D721Med (cell line): Measurements from ENCODE around the gene SYAP1.

Experiments used
- DNase-seq: peaks from one replicate; pipeline ENCODE4 v3.0.0; 2011; ENCODE audit warnings: low spot score; ENCODE audit not compliant: insufficient read length
- FAIRE-seq: peaks from 2 replicates; lab custom pipeline; 2011; peaks lifted over from hg19 to GRCh38; lab: Jason Lieb, UNC
- TF ChIP-seq, protein P1 (sequence below): IDR thresholded peaks from 2 replicates; pipeline ENCODE4 v1.5.1; 2012; ENCODE audit warnings: mild to moderate bottlenecking, control low read depth; ENCODE audit not compliant: insufficient read depth; ENCODE audit errors: missing control alignments

Gene SYAP1, protein sequence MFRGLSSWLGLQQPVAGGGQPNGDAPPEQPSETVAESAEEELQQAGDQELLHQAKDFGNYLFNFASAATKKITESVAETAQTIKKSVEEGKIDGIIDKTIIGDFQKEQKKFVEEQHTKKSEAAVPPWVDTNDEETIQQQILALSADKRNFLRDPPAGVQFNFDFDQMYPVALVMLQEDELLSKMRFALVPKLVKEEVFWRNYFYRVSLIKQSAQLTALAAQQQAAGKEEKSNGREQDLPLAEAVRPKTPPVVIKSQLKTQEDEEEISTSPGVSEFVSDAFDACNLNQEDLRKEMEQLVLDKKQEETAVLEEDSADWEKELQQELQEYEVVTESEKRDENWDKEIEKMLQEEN

DNA sequence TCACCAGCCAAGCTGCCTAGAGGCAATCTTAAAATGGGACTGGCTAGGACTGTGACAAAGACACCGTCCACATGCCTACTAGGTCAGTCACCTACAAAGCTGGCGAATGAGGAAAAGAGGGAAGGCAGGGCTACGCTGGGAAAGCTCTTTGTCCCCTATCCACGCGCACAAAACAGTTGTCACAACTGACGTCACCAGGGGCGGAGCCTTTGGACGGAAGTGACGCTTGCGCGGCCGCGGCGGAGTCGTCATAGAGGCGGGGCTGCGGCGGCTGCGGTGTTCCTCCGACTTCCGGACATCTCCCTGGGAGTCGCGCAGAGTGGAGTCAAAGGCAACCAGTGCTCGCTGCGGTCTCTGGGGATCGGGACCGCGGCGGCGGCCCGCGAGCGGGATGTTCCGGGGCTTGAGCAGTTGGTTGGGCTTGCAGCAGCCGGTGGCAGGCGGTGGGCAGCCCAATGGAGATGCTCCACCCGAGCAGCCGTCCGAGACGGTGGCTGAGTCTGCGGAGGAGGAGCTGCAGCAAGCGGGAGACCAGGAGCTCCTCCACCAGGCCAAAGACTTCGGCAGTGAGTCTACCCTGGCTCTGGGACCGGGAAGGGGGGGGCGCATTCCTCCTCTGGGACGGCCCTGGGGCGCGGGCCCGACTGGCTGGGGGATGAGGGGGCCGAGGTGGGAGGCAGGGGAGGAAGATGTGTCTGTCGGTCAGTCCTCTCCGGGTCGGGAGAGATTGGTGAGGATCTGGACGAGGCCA, at the start of gene SYAP1:
TSS of gene SYAP1 (plus strand) at position 279 of the 751 bp plus-strand sequence. CDS start at position 392, 113 bp downstream.
- DNase-seq (no peak), FAIRE-seq (no peak)
- TF ChIP-seq, protein P1, sequence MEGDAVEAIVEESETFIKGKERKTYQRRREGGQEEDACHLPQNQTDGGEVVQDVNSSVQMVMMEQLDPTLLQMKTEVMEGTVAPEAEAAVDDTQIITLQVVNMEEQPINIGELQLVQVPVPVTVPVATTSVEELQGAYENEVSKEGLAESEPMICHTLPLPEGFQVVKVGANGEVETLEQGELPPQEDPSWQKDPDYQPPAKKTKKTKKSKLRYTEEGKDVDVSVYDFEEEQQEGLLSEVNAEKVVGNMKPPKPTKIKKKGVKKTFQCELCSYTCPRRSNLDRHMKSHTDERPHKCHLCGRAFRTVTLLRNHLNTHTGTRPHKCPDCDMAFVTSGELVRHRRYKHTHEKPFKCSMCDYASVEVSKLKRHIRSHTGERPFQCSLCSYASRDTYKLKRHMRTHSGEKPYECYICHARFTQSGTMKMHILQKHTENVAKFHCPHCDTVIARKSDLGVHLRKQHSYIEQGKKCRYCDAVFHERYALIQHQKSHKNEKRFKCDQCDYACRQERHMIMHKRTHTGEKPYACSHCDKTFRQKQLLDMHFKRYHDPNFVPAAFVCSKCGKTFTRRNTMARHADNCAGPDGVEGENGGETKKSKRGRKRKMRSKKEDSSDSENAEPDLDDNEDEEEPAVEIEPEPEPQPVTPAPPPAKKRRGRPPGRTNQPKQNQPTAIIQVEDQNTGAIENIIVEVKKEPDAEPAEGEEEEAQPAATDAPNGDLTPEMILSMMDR: no peak

DNA sequence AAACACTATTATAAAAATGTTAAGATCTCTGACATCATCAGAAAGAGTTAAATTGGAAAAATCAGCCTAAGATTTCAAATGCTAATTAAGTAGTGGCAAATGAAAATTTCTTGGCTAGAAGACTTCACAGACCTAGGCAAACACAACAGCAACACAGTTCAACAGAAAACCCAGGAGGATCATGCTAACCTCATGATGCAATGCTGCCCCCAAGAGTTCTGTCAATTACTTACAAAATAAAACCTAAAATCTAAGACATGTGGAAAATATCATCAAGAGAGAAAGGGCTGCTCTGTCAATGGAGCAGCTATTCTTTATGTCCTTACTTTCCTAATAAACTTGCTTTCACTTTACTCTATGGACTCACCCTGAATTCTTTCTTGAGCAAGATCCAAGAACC, 48.4 kb upstream of the SYAP1 start:
- peak; percentile 11 for DNase-seq
- no peak for FAIRE-seq
- TF ChIP-seq, protein P1: peak; percentile 32

DNA sequence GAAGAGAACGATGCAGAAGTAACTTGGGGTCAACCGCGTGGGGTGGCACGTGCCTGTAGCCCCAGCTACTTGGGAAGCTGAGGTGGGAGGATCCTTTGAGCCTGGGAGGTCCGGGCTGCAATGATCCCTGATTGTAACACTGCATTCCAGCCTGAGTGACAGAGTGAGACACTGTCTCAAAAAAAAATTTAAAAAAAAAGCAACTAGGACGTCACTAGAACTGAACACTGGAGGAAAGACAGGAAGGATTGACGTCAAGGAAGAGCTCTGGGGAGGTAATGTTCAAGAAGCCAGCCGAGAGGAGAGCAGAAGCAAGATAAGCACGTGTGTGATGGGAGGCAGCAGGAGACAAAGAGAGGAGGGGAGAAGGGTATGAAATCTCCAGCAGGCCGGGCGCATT, 40.7 kb upstream of the SYAP1 start:
- no peak for DNase-seq
- FAIRE-seq: no peak
- TF ChIP-seq, protein P1: no peak

DNA sequence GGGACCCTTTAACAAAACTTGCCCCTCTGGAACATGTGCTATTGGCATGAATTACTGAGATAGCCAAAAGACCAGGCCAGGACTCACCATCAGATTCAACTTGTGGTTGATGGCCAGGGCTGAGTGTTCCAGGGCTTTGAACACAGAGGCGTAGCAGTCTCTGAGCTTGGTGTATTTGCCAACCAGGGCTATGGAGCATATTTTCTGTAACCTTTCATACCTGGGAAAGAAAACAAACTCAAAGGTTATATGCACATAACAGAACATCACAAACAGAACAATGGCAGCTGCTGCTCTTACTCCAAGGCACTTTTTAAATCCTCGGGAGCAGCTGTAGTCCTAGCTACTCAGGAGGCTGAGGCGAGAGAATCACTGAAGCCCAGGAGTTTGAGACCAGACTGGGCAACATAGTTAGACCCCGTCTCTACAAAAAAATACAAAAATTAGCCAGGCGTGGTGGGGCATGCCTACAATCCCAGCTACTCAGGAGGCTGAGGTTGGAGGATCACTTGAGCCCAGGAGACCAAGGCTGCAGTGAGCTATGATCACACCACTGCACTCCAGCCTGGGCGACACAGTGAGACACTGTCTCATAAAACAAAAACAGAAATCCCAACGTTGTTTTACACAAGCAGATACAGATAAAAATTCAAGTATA, 36.3 kb upstream of the SYAP1 start:
- FAIRE-seq (no peak), DNase-seq (no peak)
- TF ChIP-seq, protein P1: no peak

DNA sequence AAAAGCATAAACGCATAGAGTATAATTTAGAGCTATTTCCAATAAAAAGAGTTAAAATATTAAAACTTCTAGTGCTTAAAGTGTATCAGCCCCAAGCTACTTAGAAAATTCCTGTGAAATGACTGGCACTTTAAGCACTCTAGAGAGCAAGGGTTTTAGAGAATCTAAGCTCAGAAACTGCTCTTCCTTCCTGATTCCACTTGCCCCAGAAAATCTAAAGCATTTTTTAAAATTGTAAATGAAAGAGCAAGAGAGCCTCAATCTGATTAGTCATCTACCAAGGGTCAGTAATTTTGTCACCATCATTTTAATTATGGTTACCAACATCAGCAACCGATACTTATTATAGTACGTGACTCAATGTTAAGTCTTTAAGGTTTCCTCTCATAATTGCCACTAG, 31.9 kb upstream of the SYAP1 start:
- FAIRE-seq: no peak
- no peak for DNase-seq
- TF ChIP-seq, protein P1: no peak

DNA sequence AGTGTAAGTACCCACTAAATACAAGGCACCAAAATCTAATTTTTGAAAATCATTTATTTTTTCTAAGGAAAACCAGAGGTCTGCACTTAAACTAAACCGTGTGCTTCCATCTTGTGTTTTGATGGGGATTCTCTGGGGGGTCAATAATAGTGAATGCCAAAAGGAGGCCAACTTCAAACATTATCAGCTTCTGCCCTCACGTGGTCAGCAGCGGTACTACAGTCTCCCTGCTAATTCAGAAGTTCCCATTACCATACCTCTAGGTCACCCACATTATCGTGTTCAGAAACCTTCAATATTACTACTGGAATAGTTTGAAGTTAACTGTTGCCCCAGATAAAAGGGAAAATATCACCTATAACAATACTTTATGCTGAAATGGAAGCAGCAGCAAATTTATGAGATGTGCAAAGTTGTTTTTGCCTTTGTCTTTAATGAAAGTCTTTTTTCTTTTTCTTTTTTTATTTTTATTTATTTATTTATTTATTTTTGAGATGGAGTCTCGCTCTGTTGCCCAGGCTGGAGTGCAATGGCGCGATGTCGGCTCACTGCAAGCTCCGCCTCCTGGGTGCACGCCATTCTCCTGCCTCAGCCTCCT, 24.2 kb upstream of the SYAP1 start:
- TF ChIP-seq, protein P1: peak; percentile 63
- FAIRE-seq (no peak), DNase-seq (no peak)
